ENCODE data around the gene WHRN.

- TF ChIP-seq CTCF (IDR thresholded peaks at IDR 0.05) (no peak), EZH2 (IDR thresholded peaks at IDR 0.05) (no peak)
Measured at GRCh38 chr9:114395334-114395617, 110.0 kb downstream of the WHRN start.
